Dermis microvascular lymphatic vessel endothelial cell (primary cell): ENCODE data around the gene MIEF1. TPM values are rescaled to one million over a fixed set of nuclear protein-coding genes. Genes with fewer than 3 reads are reported as not detected.
"Not testable (repeated sequence)": the region's sequence is repeated elsewhere in the genome, so short reads cannot be mapped to it uniquely, and the experiment has no call there.

Source experiments
- DNase-seq, 2 donors: peaks; one replicate each; pipeline versions ENCODE4 v3.0.0 to v3.0.0-alpha.2; 2010; ENCODE audit warnings: low read depth in 2 of 2
- total RNA-seq: library from RNA; depleted of rRNA; stranded (reverse); fragments of >200 nt; gene quantifications from 2 replicates; pipeline ENCODE4 v1.2.1, GENCODE V29; 2014

The MIEF1 gene
- total RNA-seq, 1 donor from 2014 or later = 11.8 TPM

- no peak for DNase-seq
Measured at GRCh38 chr22:39512026-39512425, 9.9 kb downstream of the MIEF1 start.

DNA sequence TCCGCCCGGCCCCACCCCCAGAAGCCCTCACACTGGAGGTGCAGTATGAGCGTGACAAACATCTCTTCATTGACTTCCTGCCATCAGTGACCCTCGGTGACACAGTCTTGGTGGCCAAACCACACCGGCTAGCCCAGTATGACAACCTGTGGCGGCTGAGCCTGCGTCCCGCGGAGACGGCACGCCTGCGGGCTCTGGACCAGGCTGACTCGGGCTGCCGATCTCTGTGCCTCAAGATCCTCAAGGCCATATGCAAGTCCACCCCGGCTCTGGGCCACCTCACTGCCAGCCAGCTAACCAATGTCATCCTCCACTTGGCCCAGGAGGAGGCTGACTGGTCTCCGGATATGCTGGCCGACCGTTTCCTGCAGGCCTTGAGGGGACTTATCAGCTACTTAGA is 11.7 kb downstream of the MIEF1 start:
- DNase-seq = no peak

GRCh38 chr22:39514373-39514973 is 12.4 kb downstream of the MIEF1 start:
- peak in 1 of 2 donors; percentile 51 for DNase-seq

DNA sequence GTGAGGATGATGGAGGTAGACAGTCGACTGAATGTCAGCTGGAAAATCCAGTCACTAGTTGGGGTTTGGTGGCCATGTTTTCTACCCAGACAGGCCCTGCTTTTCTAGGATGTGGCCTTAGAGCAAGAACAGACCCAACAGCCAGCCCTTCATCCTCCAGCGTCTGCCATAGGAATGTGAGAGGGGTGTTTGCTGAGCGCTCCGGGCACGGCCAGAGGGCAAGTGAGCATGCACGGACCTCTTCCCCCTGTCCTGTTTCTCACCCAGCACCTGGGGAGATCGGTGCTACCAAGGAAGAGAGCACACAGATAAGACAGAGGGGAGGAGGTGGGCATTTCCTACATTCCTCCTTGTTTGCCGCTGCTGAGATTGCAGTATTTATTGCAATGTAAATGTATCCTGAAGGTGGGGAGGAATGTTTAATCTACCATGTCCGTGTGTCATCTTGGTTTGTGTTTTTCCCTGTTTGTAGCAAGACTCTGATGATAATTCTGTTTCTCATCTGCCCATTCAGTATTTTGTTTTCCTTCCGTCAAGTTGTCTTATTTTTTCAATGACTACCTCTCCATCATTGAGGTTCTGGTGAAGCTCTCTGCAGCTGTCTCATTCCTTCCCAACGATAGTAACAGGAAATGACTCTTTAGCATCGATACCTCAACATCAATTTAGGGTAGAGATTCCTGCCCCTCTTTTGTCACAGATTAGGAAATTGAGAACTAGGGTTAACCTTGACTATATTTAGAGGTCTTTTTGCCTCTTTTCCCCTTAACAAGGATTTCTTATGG is 13.4 kb downstream of the MIEF1 start:
- DNase-seq = no peak

- no peak for DNase-seq
Measured at GRCh38 chr22:39517470-39517869, 15.4 kb downstream of the MIEF1 start.

DNA sequence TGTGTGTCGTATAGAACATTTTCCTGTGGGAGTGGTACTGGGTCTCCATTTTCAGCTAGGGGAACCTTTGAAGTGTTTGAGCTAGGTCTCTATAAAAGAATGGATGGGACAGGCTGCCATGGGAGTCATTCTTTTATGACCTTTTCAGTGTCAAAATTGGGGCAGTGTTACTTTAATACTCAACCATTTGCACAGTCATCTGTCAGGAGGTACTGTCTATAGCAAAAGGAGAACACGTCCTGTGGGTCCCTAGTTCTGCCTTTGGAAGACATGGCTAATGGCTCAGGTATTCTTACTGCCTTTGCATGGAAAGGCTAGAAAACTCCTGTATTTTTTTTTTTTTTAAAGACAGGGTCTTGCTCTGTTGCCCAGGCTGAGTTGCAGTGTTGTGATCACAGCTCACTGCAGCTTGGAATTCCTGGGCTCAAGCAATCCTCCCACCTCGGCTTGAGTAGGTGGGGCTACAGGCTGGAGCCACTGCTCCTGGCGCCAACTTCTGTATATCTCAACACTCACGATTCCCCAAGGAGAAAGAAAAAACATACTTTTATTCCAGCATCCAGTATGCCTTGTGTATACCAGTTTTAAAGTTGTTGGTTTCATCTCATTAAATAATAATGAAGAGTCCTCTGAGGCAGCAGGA is 16.2 kb downstream of the MIEF1 start:
- no peak for DNase-seq

DNA sequence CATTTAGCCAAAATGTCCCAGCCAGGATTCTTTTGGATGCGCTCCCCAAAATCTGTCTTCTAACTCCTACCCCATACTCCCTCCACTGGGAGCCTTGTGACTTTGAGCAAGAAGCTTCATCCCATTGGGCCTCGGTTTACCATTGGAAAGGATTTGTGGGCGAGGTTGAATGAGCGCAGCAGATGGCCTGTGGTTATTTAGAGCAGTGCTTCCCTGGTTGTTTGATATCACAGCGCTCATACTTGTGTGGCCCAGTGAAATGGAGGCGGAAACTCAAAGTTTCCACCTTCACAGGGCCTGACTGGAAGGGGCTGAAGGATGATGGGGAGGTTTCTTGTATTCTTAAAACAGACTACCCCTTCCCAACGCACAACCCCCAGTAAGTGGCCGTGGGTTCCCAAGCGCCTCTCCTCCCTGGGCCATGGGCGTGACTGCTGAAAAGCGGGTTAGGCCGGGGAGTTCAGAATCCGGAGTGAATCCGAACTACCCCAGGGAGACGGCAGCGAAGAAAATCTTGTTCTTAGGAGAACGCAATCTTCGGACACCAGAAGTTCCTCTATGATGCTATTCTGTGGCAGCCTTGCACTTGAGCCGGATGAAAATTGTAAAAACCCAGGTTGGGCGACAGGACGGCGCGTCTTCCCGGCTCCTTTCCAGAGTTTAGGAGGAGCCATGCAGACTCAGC is 17.0 kb downstream of the MIEF1 start:
- no peak for DNase-seq

DNA sequence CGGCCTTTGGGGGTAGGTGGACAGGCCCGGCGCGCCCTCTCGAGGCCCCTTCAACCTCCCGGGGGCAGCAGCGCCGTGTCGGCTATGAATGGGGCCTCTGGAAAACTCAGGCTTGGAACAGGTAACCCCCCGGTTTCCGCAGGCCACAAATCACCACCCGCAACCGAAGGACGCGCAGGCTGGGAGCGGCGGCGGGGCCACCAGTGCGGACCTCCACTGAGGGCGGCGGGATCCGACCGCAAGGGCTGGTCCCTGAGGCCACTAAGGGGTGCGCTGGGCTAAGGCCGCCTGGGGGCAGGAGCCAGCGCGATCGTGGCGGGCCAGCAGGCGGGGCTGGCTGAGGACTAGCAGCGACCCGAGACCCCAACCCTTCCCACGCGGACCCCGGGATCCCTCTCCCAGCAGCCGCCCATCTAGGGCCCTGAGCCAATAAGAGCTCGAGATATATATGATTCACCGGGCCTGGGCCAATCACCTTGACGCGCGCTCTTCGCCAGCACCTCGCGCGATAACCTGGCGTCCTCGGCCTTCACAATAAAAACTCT is 17.7 kb downstream of the MIEF1 start:
- DNase-seq = peak; percentile 99 to 100

- no peak for DNase-seq
Measured at GRCh38 chr22:39520226-39521105, 18.4 kb downstream of the MIEF1 start, which contains the start of gene ATF4. Gene ATF4, plus strand, starts transcription at chr22:39520562. Its CDS starts 884 bp downstream, at chr22:39521446.

- DNase-seq = peak; percentile 56 to 87
Measured at GRCh38 chr22:39521106-39521885, 19.2 kb downstream of the MIEF1 start.

- DNase-seq = not testable (repeated sequence)
Measured at GRCh38 chr22:39522091-39522490, 20.0 kb downstream of the MIEF1 start.

DNA sequence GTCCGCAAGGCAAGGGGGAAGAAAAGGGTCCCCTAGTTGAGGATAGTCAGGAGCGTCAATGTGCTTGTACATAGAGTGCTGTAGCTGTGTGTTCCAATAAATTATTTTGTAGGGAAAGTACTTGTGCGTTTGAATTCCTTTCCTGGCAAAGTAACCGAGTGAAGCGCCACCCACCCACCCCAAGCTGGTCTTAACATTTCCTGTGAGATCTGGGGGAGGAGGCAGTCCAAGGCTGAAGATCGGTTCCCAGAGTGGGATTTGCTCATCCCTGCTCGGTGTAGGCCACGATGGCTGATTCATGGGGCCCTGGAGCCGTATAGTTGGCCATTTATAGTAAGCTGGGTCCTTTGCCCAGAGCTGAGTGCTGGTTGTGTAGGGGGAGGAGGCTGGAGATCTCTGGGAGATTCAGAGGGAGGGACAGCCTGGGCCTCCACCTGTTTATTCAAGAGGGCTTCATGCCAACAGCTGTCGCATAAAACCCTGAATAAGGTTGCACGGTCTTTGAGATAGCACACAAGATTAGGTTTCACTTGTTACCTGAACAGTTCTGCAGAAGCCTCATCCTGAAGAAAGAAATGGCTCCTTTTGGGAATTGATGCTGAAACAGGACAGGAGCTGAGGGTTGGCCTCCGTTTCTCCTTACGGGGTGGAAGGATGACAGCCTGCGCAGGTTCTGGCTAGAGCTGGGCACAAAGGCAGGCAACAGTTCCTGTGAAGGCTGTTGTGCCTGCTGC is 20.6 kb downstream of the MIEF1 start:
- peak in 1 of 2 donors; percentile 48 for DNase-seq

DNA sequence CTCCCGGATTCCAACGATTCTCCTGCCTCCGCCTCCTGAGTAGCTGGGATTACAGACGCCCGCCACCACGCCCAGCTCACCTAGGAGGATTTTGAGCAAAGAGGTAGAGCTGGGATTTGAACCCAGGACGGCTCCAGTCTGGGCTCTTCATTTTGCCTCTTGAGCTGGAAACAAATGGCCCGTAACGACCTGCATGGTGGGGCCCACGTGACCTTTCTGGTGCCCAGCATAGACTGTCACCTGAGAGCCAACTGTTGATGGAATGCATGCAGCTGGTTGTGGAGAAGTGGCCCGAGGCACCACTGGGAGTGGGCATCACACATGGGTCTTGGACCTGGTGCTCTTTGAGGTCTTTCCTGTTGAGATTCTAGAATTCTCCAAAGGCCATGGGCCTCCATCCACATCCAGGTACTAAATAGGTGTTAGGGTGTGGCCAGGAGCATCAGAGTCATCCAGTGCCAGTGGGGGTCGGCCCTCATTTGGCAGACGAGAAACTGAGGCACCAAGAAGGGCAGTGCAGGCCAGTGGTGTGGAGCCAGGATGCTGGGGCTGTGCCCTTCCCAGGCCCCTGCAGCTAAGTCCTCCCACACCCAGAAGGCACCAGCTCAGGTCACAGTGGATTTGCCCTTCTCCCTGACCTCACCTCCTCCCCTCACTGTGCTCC is 22.1 kb downstream of the MIEF1 start:
- DNase-seq = no peak

DNA sequence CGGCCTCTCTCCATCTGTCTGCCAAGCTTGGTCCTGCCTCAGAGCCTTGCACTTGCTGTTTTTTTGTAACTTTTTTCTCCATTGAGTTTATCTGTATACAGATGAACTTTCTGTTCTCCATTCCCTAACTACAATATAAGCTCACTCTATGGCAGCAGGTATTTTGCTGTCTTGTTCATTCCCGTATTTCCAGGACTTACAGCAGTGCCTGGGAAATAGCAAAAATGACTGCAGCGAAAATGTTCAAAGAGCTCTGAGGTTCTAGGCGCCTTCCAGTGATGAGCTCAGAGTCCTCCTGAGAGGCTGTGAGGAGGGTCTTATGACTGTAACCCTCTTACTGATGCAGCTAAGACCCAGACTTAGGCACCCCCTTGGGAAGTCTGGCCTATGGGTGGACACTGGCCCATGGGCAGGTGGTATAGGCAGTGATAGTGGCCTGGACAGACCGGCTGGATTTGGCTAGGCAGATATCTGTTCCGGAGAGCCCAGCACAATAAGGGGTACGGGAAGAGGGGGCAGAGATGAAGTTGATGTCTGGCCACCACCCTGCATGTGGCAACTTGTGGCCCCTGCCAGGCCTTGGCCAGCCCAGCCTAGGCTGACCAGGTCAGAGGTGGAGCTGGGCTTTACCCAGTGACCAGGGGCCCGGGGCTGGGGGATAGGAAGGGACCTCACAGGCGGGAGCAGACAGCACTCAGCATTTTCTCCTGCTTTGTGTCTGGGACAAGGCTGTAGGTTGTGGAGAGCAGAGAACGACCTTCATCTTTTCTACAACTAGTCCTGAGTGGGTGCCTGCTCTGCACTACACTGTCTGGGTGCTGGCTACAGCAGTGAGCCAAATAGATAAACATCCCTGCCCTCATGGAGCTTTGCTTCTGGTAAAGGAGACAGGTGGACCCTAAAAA is 22.9 kb downstream of the MIEF1 start:
- DNase-seq = no peak

GRCh38 chr22:39525658-39525975 is 23.5 kb downstream of the MIEF1 start:
- no peak for DNase-seq

GRCh38 chr22:39526736-39527171 is 24.7 kb downstream of the MIEF1 start:
- no peak for DNase-seq

DNA sequence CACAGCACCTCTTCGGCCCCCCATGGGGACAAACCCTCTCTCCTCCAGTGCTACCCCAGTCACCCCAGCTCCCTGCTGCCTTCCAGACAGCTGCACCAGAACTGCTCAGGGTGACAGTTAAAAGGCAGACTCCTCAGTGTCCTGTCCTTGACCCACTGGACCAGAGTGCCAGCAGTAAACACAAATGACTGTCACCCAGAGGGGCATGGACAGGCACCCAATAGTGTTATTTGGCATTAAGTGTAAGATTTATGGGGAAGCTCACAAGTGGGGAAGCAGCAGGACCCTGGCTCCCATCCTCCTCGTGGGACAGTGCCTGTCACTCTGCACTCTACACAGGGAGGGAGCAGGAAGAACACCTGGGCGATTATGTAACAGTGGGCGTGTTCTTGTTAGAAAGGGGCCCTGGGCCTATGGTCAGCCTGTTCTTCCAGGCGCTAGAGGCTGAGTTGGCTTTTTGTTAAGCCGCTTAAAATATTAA is 25.4 kb downstream of the MIEF1 start:
- DNase-seq = no peak
